Measurements from ENCODE around the gene BCL11B.

The BCL11B gene

GRCh38 chr14:99181804-99182520 is 90.0 kb downstream of the BCL11B start:
- H3K9ac ChIP-seq (ENCODE audit: low read length), result no peak overlapping the region
- H3K4me3 ChIP-seq (ENCODE audit: low read length), result no peak overlapping the region
- H3K27me3 ChIP-seq (ENCODE audit: control insufficient read depth, insufficient read depth, low read length), result no peaks in the 10 kb centered on the region
- no peaks in the 10 kb centered on the region for H3K9me3 ChIP-seq (ENCODE audit: control insufficient read depth, low read length)
- H3K36me3 ChIP-seq (ENCODE audit: control insufficient read depth, insufficient read depth, low read length), result no peaks in the 10 kb centered on the region
- H3K4me1 ChIP-seq (ENCODE audit: control insufficient read depth, insufficient read depth, low read length), result no peaks in the 10 kb centered on the region

DNA sequence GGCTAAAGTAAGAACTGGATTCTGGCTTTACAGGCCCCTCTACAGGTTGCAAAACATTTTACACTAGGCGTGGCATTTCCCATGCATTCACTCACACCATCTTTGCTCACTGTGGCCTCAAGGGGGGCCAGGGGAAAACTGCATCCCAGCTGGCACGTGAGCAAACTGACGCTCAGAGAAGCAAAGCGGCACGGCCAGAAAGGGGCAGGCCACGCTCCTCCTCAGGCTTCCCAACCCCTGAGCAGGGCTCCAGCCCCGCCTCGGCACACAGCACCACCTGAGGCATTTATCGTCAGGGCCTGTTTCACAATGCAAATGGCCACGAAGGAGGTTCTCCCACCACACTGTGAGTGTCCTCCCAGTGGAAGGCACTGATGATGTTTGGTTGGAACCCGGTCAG is 90.8 kb downstream of the BCL11B start:
- Histone ChIP-seq H3K9me3 (ENCODE audit: control insufficient read depth, low read length) (no peaks in the 10 kb centered on the region), H3K36me3 (ENCODE audit: control insufficient read depth, insufficient read depth, low read length) (no peaks in the 10 kb centered on the region), H3K27me3 (ENCODE audit: control insufficient read depth, insufficient read depth, low read length) (no peaks in the 10 kb centered on the region), H3K4me3 (ENCODE audit: low read length) (no peak overlapping the region), H3K4me1 (ENCODE audit: control insufficient read depth, insufficient read depth, low read length) (no peaks in the 10 kb centered on the region), H3K9ac (ENCODE audit: low read length) (no peak overlapping the region)

- no peaks in the 10 kb centered on the region for H3K27me3 ChIP-seq (ENCODE audit: control insufficient read depth, insufficient read depth, low read length)
- no peak overlapping the region for H3K9ac ChIP-seq (ENCODE audit: low read length)
- H3K4me3 ChIP-seq (ENCODE audit: low read length), result no peak overlapping the region
- H3K9me3 ChIP-seq (ENCODE audit: control insufficient read depth, low read length), result no peaks in the 10 kb centered on the region
- H3K4me1 ChIP-seq (ENCODE audit: control insufficient read depth, insufficient read depth, low read length), result no peaks in the 10 kb centered on the region
- H3K36me3 ChIP-seq (ENCODE audit: control insufficient read depth, insufficient read depth, low read length), result no peaks in the 10 kb centered on the region
Observed at GRCh38 chr14:99179946-99180345, 92.1 kb downstream of the BCL11B start.

DNA sequence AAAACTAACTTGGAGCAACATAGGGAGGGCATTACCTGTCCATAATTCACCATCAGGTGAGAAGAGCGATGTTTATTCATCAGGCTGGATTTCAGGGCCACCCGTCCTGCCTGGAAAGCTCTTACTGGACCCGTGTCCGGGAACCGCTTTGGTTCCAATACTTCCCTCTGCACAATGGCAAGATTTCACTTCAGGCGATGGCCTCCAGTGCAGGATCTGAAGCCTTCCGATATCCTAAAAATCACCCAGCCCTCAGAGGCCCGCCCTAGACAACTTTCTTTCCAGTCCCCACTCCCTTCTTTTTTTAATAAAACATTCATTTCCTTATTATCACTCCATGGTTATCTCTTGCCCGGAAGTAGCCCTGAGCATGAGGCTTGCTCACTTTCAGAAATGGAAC is 92.5 kb downstream of the BCL11B start:
- Histone ChIP-seq H3K9ac (ENCODE audit: low read length) (no peak overlapping the region), H3K9me3 (ENCODE audit: control insufficient read depth, low read length) (no peaks in the 10 kb centered on the region), H3K36me3 (ENCODE audit: control insufficient read depth, insufficient read depth, low read length) (no peaks in the 10 kb centered on the region), H3K4me3 (ENCODE audit: low read length) (no peak overlapping the region), H3K27me3 (ENCODE audit: control insufficient read depth, insufficient read depth, low read length) (no peaks in the 10 kb centered on the region), H3K4me1 (ENCODE audit: control insufficient read depth, insufficient read depth, low read length) (no peaks in the 10 kb centered on the region)

- Histone ChIP-seq H3K36me3 (ENCODE audit: control insufficient read depth, insufficient read depth, low read length) (no peaks in the 10 kb centered on the region), H3K4me1 (ENCODE audit: control insufficient read depth, insufficient read depth, low read length) (no peaks in the 10 kb centered on the region), H3K9me3 (ENCODE audit: control insufficient read depth, low read length) (no peaks in the 10 kb centered on the region), H3K27me3 (ENCODE audit: control insufficient read depth, insufficient read depth, low read length) (no peaks in the 10 kb centered on the region), H3K4me3 (ENCODE audit: low read length) (no peak overlapping the region), H3K9ac (ENCODE audit: low read length) (no peak overlapping the region)
Observed at GRCh38 chr14:99177886-99178835, 93.8 kb downstream of the BCL11B start.

DNA sequence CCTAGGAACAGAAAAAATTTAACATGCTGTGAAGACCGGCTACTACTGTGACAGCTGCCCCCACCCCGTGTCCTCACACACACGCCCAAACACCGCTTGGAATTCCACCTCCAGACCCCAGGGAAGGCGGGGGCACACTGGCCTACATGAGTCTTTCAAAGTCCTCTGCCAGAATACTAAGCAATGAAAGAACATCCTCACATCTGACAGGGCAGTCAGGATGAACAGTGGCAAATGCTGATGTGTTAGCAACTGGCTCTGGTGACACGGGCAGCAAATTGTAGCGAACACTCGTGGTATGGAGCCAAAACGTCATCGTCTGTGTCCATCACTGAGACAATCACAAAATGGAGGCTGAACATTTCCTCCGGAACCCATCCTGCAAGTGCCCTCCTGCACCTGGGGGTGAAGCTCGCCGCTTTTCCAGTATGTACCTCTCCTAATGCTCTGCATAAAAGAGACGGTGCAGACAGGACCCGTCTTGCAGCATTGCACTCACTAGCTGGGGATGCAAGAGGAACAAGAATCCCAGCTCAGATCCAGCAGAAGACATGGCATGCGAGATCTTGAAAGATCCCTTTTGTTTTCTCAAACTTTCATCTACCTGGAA is 94.8 kb downstream of the BCL11B start:
- Histone ChIP-seq H3K27me3 (ENCODE audit: control insufficient read depth, insufficient read depth, low read length) (no peaks in the 10 kb centered on the region), H3K9me3 (ENCODE audit: control insufficient read depth, low read length) (no peaks in the 10 kb centered on the region), H3K9ac (ENCODE audit: low read length) (no peak overlapping the region), H3K36me3 (ENCODE audit: control insufficient read depth, insufficient read depth, low read length) (no peaks in the 10 kb centered on the region), H3K4me3 (ENCODE audit: low read length) (no peak overlapping the region), H3K4me1 (ENCODE audit: control insufficient read depth, insufficient read depth, low read length) (no peaks in the 10 kb centered on the region)

DNA sequence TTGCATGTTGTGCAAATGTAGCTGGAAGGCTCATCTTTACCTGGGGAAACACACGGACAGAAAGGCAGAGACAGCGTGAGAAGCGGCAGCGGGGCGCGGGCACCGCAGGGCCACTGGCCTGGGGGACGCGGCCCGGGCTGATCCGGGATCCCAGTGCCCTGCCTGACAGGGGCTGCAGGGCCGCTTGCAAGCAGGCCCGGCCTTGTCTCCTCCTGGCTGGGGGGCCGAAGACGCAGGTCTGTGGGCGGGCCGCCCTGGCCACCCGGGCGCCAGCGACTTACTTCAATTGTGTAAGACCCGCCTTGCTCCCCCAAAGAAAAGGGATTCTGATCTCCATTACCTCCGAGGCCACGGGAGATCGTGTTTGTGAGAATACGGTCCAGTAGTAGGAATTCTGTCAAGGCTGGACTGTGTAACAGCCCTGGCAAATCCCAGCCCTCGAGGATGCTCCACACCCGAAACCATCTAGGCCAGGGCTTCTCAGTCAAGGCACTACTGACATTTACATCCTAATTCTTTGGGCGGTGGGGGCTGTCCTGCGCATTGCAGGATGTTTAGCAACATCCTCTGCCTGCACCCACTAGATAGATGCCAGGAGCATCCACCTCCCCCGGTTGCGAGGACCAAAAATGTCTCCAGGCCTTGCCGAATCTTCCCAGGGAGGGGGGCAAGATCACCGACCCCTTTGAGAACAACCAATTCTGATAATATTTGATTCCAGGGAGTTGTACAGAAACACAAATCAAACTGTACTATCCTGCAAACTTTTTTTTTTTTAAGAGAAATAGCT is 95.6 kb downstream of the BCL11B start:
- H3K27me3 ChIP-seq (ENCODE audit: control insufficient read depth, insufficient read depth, low read length), result no peaks in the 10 kb centered on the region
- H3K36me3 ChIP-seq (ENCODE audit: control insufficient read depth, insufficient read depth, low read length), result no peaks in the 10 kb centered on the region
- H3K9ac ChIP-seq (ENCODE audit: low read length), result no peak overlapping the region
- no peaks in the 10 kb centered on the region for H3K4me1 ChIP-seq (ENCODE audit: control insufficient read depth, insufficient read depth, low read length)
- no peaks in the 10 kb centered on the region for H3K9me3 ChIP-seq (ENCODE audit: control insufficient read depth, low read length)
- H3K4me3 ChIP-seq (ENCODE audit: low read length), result no peak overlapping the region

- no peaks in the 10 kb centered on the region for H3K9me3 ChIP-seq (ENCODE audit: control insufficient read depth, low read length)
- no peak overlapping the region for H3K9ac ChIP-seq (ENCODE audit: low read length)
- H3K36me3 ChIP-seq (ENCODE audit: control insufficient read depth, insufficient read depth, low read length), result no peaks in the 10 kb centered on the region
- no peak overlapping the region for H3K4me3 ChIP-seq (ENCODE audit: low read length)
- no peaks in the 10 kb centered on the region for H3K4me1 ChIP-seq (ENCODE audit: control insufficient read depth, insufficient read depth, low read length)
- H3K27me3 ChIP-seq (ENCODE audit: control insufficient read depth, insufficient read depth, low read length), result no peaks in the 10 kb centered on the region
Observed at GRCh38 chr14:99175331-99176155, 96.5 kb downstream of the BCL11B start.

- H3K4me3 ChIP-seq (ENCODE audit: low read length), result no peak overlapping the region
- no peaks in the 10 kb centered on the region for H3K4me1 ChIP-seq (ENCODE audit: control insufficient read depth, insufficient read depth, low read length)
Observed at GRCh38 chr14:99174770-99175319, 97.2 kb downstream of the BCL11B start.

DNA sequence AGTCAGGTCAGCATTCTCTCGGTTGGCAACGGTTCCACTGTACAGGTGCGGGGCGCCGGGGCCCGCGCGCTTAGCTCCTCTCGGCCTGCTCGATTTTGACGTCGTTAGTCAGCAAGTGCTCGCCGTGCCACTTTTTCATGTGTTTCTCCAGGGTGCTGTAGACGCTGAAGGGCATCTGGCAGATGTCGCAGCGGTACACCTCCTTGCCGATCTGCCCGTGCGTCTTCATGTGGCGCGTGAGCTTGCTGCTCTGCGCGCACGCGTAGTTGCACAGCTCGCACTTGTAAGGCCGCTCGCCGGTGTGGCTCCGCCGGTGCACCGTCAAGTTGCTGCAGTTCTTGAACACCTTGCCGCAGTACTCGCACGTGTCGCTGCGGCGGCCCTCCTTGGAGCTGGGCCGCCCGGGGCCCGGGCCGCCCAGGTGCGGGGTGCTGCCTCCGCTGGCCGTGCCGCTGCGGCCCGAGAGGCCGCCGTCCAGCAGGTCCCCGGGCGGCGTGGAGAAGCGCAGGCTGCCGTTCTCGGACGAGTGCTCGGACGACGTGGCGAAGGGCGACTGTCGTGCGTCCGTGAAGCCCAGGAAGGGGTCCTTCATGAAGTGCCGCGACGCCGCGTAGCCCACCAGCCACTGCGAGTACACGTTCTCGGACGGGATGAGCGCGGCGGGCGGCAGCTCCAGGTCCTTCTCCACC is 97.8 kb downstream of the BCL11B start:
- no peak overlapping the region for H3K9ac ChIP-seq (ENCODE audit: low read length)
- H3K4me3 ChIP-seq (ENCODE audit: low read length), result no peak overlapping the region
- H3K27me3 ChIP-seq (ENCODE audit: control insufficient read depth, insufficient read depth, low read length), result no peaks in the 10 kb centered on the region
- H3K9me3 ChIP-seq (ENCODE audit: control insufficient read depth, low read length), result no peaks in the 10 kb centered on the region
- no peaks in the 10 kb centered on the region for H3K4me1 ChIP-seq (ENCODE audit: control insufficient read depth, insufficient read depth, low read length)
- no peaks in the 10 kb centered on the region for H3K36me3 ChIP-seq (ENCODE audit: control insufficient read depth, insufficient read depth, low read length)

More at GRCh38 chr14:99174770-99175319, 97.2 kb downstream of the BCL11B start:
- H3K27me3 ChIP-seq (ENCODE audit: control insufficient read depth, insufficient read depth, low read length), result no peaks in the 10 kb centered on the region
- H3K9ac ChIP-seq (ENCODE audit: low read length), result no peak overlapping the region
- no peaks in the 10 kb centered on the region for H3K36me3 ChIP-seq (ENCODE audit: control insufficient read depth, insufficient read depth, low read length)
- H3K9me3 ChIP-seq (ENCODE audit: control insufficient read depth, low read length), result no peaks in the 10 kb centered on the region

All from mucosa of stomach (tissue), 1 donor.